A375 (cell line): ENCODE data around the gene GLCCI1. TPM values are rescaled to one million over a fixed set of nuclear protein-coding genes. Genes with fewer than 3 reads are reported as not detected.

ENCODE experiments used
- total RNA-seq: library from RNA; depleted of rRNA; stranded (reverse); fragments of >200 nt; shearing (Covaris generic); gene quantifications from 2 replicates; pipeline ENCODE4 v1.2.3, GENCODE V29; 2014; rRNA removed

The GLCCI1 gene
- 1.6 and 2.8 TPM in 2 replicates for total RNA-seq

GRCh38 chr7:7968544-7969305, at the start of gene GLCCI1:
Gene GLCCI1, plus strand, starts transcription at chr7:7968796. Its CDS starts 555 bp downstream, at chr7:7969351.

